CD4-positive, alpha-beta T cell treated with Interleukin-2 at 100 ng/mL for 4 hours (primary cell): ENCODE data around the gene OTOP2.

Experiments used
- DNase-seq: peaks from one replicate; pipeline ENCODE4 v3.0.0-alpha.2; 2020; ENCODE audit warnings: low spot score

The OTOP2 gene

GRCh38 chr17:74925242-74925641, 1.2 kb downstream of the OTOP2 start:
- DNase-seq: no peak

- no peak for DNase-seq
Measured at GRCh38 chr17:74928786-74929185, 4.7 kb downstream of the OTOP2 start.

GRCh38 chr17:74930535-74931036, 6.5 kb downstream of the OTOP2 start:
- no peak for DNase-seq

- no peak for DNase-seq
Measured at GRCh38 chr17:74935048-74935447, 11.0 kb downstream of the OTOP2 start.

- DNase-seq: no peak
Measured at GRCh38 chr17:74935585-74936469, 11.8 kb downstream of the OTOP2 start, which contains the start of gene OTOP3. Gene OTOP3 (plus strand): TSS chr17:74935898. CDS start chr17:74935922, 24 bp downstream.

- no peak for DNase-seq
Measured at GRCh38 chr17:74936470-74936799, 12.4 kb downstream of the OTOP2 start.

- DNase-seq: no peak
Measured at GRCh38 chr17:74937064-74938051, 13.3 kb downstream of the OTOP2 start.

GRCh38 chr17:74938194-74938950, 14.3 kb downstream of the OTOP2 start:
- no peak for DNase-seq

- DNase-seq: no peak
Measured at GRCh38 chr17:74939534-74939933, 15.5 kb downstream of the OTOP2 start.

GRCh38 chr17:74941128-74941725, 17.2 kb downstream of the OTOP2 start:
- DNase-seq: no peak

- DNase-seq: no peak
Measured at GRCh38 chr17:74943808-74944522, 19.9 kb downstream of the OTOP2 start.

- no peak for DNase-seq
Measured at GRCh38 chr17:74945543-74945942, 21.5 kb downstream of the OTOP2 start.

GRCh38 chr17:74946641-74947040, 22.6 kb downstream of the OTOP2 start:
- no peak for DNase-seq

GRCh38 chr17:74947041-74947754, 23.1 kb downstream of the OTOP2 start:
- no peak for DNase-seq

GRCh38 chr17:74949455-74950115, 25.5 kb downstream of the OTOP2 start:
- no peak for DNase-seq

GRCh38 chr17:74950207-74950606, 26.1 kb downstream of the OTOP2 start:
- DNase-seq: no peak

GRCh38 chr17:74951065-74951464, 27.0 kb downstream of the OTOP2 start:
- DNase-seq: no peak

GRCh38 chr17:74951680-74952421, 27.8 kb downstream of the OTOP2 start:
- no peak for DNase-seq
